GM12874 (cell line): Measurements from ENCODE around the gene TRPT1.

Experiments used
- CTCF ChIP-seq: IDR thresholded peaks from 2 replicates; pipeline ENCODE4 v1.5.1; 2011; ENCODE audit warnings: low read depth, mild to moderate bottlenecking, control low read depth, low read length, moderate library complexity; ENCODE audit not compliant: insufficient read depth

TRPT1 gene

GRCh38 chr11:64249563-64250414, 23.8 kb upstream of the TRPT1 start:
- TF ChIP-seq CTCF: no peak

- TF ChIP-seq CTCF: no peak
Observed at GRCh38 chr11:64249038-64249437, 23.1 kb upstream of the TRPT1 start.

GRCh38 chr11:64248578-64248977, 22.6 kb upstream of the TRPT1 start:
- TF ChIP-seq CTCF: no peak

GRCh38 chr11:64247729-64248531, 21.9 kb upstream of the TRPT1 start:
- no peak for TF ChIP-seq CTCF

GRCh38 chr11:64246871-64247728, 21.1 kb upstream of the TRPT1 start, which contains the start of gene PPP1R14B:
PPP1R14B (minus strand) TSS chr11:64246943; CDS start chr11:64246673, 270 bp downstream.
- TF ChIP-seq CTCF: no peak

- TF ChIP-seq CTCF: no peak
Observed at GRCh38 chr11:64245797-64246620, 20.0 kb upstream of the TRPT1 start.
